HCT116 (cell line): ENCODE results near the gene FRMPD4. TPM values are rescaled to one million over a fixed set of nuclear protein-coding genes. Genes with fewer than 3 reads are reported as not detected.

Source experiments
- ATAC-seq: fragments of 200-7000 bp; cut with Tn5 transposase; 2 replicates; pipeline ENCODE4 v1.9.1; 2020; ENCODE audit warnings: mild to moderate bottlenecking, moderate library complexity
- BruUV-seq: library from RNA; stranded (reverse); fragments of 400-500 nt; replicated peaks from 2 replicates; lab custom pipeline; 2021; lab: Mats Ljungman, UMichigan
- CTCF ChIA-PET: fragments of 300-600 bp; sonication (Branson Sonifier 250); formaldehyde crosslinking; loops from one replicate; lab custom pipeline; 2021; ENCODE audit warnings: antibody characterized with exemption; lab: Charles Lee
- POLR2A ChIA-PET: fragments of 300-600, 350-600 bp; sonication (Branson Sonifier 250); formaldehyde crosslinking; loops from one replicate; lab custom pipeline; 2021; ENCODE audit warnings: antibody characterized with exemption; lab: Charles Lee
- RAD21 ChIA-PET, 2 experiments: fragments of 300-600 bp; sonication (Branson Sonifier 250); formaldehyde crosslinking; loops; one replicate each; lab custom pipeline; 2023; ENCODE audit warnings: low total read pairs in 2 of 2; ENCODE audit not compliant: uncharacterized antibody in 2 of 2, unreplicated experiment in 2 of 2, low non-redundant PET in 1 of 2; lab: Charles Lee
- DNase-seq: peaks from one replicate; pipeline ENCODE4 v3.0.0-alpha.2; 2010; ENCODE audit warnings: low read depth, low spot score
- H2AFZ ChIP-seq: fragments of 200-600 bp; shearing (Covaris generic), sonication (generic); 2 replicates; pipeline ENCODE4 v1.6.1; 2017; ENCODE audit warnings: low read depth, mixed run types, mixed read lengths, antibody characterized with exemption, low read length; ENCODE audit not compliant: poor library complexity, severe bottlenecking
- H3K27ac ChIP-seq: 2 replicates; pipeline ENCODE4 v1.5.1; 2012; ENCODE audit warnings: low read depth, low read length
- H3K27me3 ChIP-seq: fragments of 200-600 bp; sonication (generic); 2 replicates; pipeline ENCODE4 v1.6.1; 2016; ENCODE audit warnings: mixed run types, low read length, mixed read lengths; ENCODE audit not compliant: insufficient read depth
- H3K36me3 ChIP-seq, 2 experiments: fragments of 200-500 bp in 1 of 2; fragments of 200-600 bp in 1 of 2; sonication (Bioruptor generic) in 1 of 2; sonication (generic) in 1 of 2; 2 replicates each; pipeline versions ENCODE4 v1.5.1 to v1.6.1; 2014 to 2016; ENCODE audit warnings: low read length in 2 of 2, inconsistent platforms in 1 of 2, mixed read lengths in 1 of 2, mixed run types in 1 of 2; ENCODE audit not compliant: insufficient read depth in 2 of 2, control insufficient read depth in 1 of 2
- H3K4me1 ChIP-seq, 2 experiments: fragments of 200-600 bp in 1 of 2; sonication (generic) in 1 of 2; 2 replicates each; pipeline versions ENCODE4 v1.5.1 to v1.6.1; 2012 to 2017; ENCODE audit warnings: low read length in 2 of 2, inconsistent platforms in 1 of 2, mild to moderate bottlenecking in 1 of 2, mixed read lengths in 1 of 2, mixed run types in 1 of 2, moderate library complexity in 1 of 2; ENCODE audit not compliant: insufficient read depth in 2 of 2, control insufficient read depth in 1 of 2
- H3K4me2 ChIP-seq: fragments of 200-600 bp; sonication (generic); 2 replicates; pipeline ENCODE4 v1.6.1; 2017; ENCODE audit warnings: mixed run types, low read length, mixed read lengths
- H3K4me3 ChIP-seq, 2 experiments: fragments of 200-600 bp in 1 of 2; sonication (generic) in 1 of 2; replicated peaks in 1 of 2; 2 replicates each; pipeline ENCODE4 v1.5.1; 2011 to 2016; ENCODE audit warnings: low read length in 2 of 2, control low read depth in 1 of 2, low read depth in 1 of 2, mild to moderate bottlenecking in 1 of 2, mixed read lengths in 1 of 2, mixed run types in 1 of 2
- H3K79me2 ChIP-seq: fragments of 200-600 bp; sonication (generic); 2 replicates; pipeline ENCODE4 v1.6.1; 2017; ENCODE audit warnings: mild to moderate bottlenecking, mixed run types, low read length, moderate library complexity, mixed read lengths; ENCODE audit not compliant: insufficient read depth
- H3K9ac ChIP-seq: fragments of 200-600 bp; sonication (generic); 2 replicates; pipeline ENCODE4 v1.6.1; 2016; ENCODE audit warnings: low read length, mixed read lengths
- H3K9me2 ChIP-seq: fragments of 200-600 bp; sonication (generic), shearing (Covaris generic); 2 replicates; pipeline ENCODE4 v1.6.1; 2017; ENCODE audit warnings: mixed run types, mild to moderate bottlenecking, moderate library complexity; ENCODE audit not compliant: insufficient read depth
- H3K9me3 ChIP-seq, 2 experiments: fragments of 200-500 bp in 1 of 2; fragments of 200-600 bp in 1 of 2; sonication (Bioruptor generic) in 1 of 2; sonication (generic) in 1 of 2; 2 replicates each; pipeline ENCODE4 v1.6.1; 2014 to 2017; ENCODE audit warnings: low read length in 2 of 2, mixed read lengths in 2 of 2, inconsistent platforms in 1 of 2, low read depth in 1 of 2, mild to moderate bottlenecking in 1 of 2, mixed run types in 1 of 2, moderate library complexity in 1 of 2; ENCODE audit not compliant: control insufficient read depth in 1 of 2, insufficient read depth in 1 of 2
- H4K20me1 ChIP-seq: fragments of 200-600 bp; sonication (generic), shearing (Covaris generic); 2 replicates; pipeline ENCODE4 v1.6.1; 2017; ENCODE audit warnings: mixed run types, mild to moderate bottlenecking, moderate library complexity; ENCODE audit not compliant: insufficient read depth
- CBX3 ChIP-seq: IDR thresholded peaks from 2 replicates; pipeline ENCODE4 v1.6.1; 2012; ENCODE audit warnings: low read depth
- EGR1 ChIP-seq: IDR thresholded peaks from 2 replicates; pipeline ENCODE4 v1.6.1; 2012; ENCODE audit warnings: low read depth
- ELF1 ChIP-seq: IDR thresholded peaks from 2 replicates; pipeline ENCODE4 v1.6.1; 2012; ENCODE audit warnings: low read depth, borderline replicate concordance
- EZH2phosphoT487 ChIP-seq: fragments of 200-600 bp; IDR thresholded peaks from 2 replicates; pipeline ENCODE4 v1.6.1; 2018; ENCODE audit warnings: antibody characterized with exemption, borderline replicate concordance
- FOSL1 ChIP-seq: IDR thresholded peaks from 2 replicates; pipeline ENCODE4 v1.6.1; 2012; ENCODE audit warnings: low read depth
- JUND ChIP-seq: IDR thresholded peaks from 2 replicates; pipeline ENCODE4 v1.6.1; 2012
- POLR2A ChIP-seq: IDR thresholded peaks from 2 replicates; pipeline ENCODE4 v1.7.0; 2011; ENCODE audit warnings: borderline replicate concordance; ENCODE audit not compliant: insufficient read depth, insufficient read length; ENCODE audit errors: extremely low read depth
- POLR2AphosphoS5 ChIP-seq: IDR thresholded peaks from 2 replicates; pipeline ENCODE4 v1.6.1; 2011; ENCODE audit warnings: mild to moderate bottlenecking, low read depth, low read length, moderate library complexity
- RAD21 ChIP-seq: IDR thresholded peaks from 2 replicates; pipeline ENCODE4 v1.6.1; 2012; ENCODE audit warnings: low read depth, mild to moderate bottlenecking
- SIN3A ChIP-seq: IDR thresholded peaks from 2 replicates; pipeline ENCODE4 v1.6.1; 2012; ENCODE audit warnings: low read depth
- SRF ChIP-seq: IDR thresholded peaks from 2 replicates; pipeline ENCODE4 v1.6.1; 2012; ENCODE audit warnings: low read depth
- TCF7L2 ChIP-seq: IDR thresholded peaks from 2 replicates; pipeline ENCODE4 v1.7.0; 2011; ENCODE audit warnings: borderline replicate concordance, inconsistent platforms; ENCODE audit not compliant: insufficient read depth, insufficient read length; ENCODE audit errors: extremely low read depth
- YY1 ChIP-seq: IDR thresholded peaks from 2 replicates; pipeline ENCODE4 v1.6.1; 2011; ENCODE audit warnings: low read length, low read depth, moderate library complexity, mild to moderate bottlenecking; ENCODE audit not compliant: insufficient replicate concordance; ENCODE audit errors: extremely low read depth
- ZNF274 ChIP-seq: fragments of 200-500 bp; sonication (Bioruptor generic); IDR thresholded peaks from 2 replicates; pipeline ENCODE4 v1.6.1; 2014; ENCODE audit warnings: mild to moderate bottlenecking, low read depth, low read length, inconsistent platforms
- intact Hi-C: fragments of 100-400 bp; cut with micrococcal nuclease; formaldehyde crosslinking; loops from 2 replicates; pipeline ENCODE4 v1.10.0; 2022
- total RNA-seq: library from RNA; stranded (reverse); gene quantifications from one replicate; pipeline ENCODE4 v1.2.1, GENCODE V29; 2021; ENCODE audit not compliant: unreplicated experiment
- TF ChIP-seq, protein P1 (sequence below), 3 experiments: fragments of 200-600 bp in 1 of 3; sonication (generic) in 1 of 3; IDR thresholded peaks in 2 of 3; conservative IDR thresholded peaks in 1 of 3; 2 replicates each; pipeline ENCODE4 v1.5.1; 2012 to 2017; ENCODE audit warnings: low read depth in 2 of 3, low read length in 2 of 3, antibody characterized with exemption in 1 of 3, borderline replicate concordance in 1 of 3, control low read depth in 1 of 3, mild to moderate bottlenecking in 1 of 3, mixed read lengths in 1 of 3, mixed run types in 1 of 3, moderate library complexity in 1 of 3; ENCODE audit not compliant: insufficient read depth in 1 of 3
- TF ChIP-seq, protein P2 (sequence below): IDR thresholded peaks from 2 replicates; pipeline ENCODE4 v1.6.1; 2012; ENCODE audit warnings: low read depth

FRMPD4 gene
- total RNA-seq, 1 experiment from 2014 or later, result not detected

DNA sequence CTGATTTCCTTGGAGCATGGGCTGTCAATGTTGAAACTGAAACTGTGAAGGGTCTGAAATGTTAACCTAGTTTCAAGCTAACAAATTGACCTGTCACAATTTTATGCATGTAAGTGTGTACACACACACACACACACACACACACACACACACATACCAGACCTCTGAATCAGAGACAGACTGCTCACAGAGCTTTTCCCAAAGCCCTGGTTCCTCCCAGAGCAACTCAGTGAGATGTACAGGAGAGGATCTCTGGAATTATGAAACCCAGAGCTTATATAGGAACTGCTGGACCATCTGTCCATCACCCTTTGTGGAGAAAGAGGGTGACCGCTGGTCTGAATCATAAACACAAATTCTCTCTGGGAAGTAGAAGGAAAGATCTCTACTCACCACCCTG, 424.8 kb downstream of the FRMPD4 start:
- no peak overlapping the region for H3K4me3 ChIP-seq
- H3K36me3 ChIP-seq, result no peaks in the 10 kb centered on the region
- DNase-seq (no peak), ATAC-seq (no peak)
- no peak overlapping the region for H2AFZ ChIP-seq
- no peak overlapping the region for H3K9ac ChIP-seq
- no peaks in the 10 kb centered on the region for H3K79me2 ChIP-seq
- no peaks in the 10 kb centered on the region for H3K9me3 ChIP-seq
- H3K9me2 ChIP-seq, result no peaks in the 10 kb centered on the region
- no peaks in the 10 kb centered on the region for H3K4me1 ChIP-seq
- CTCF ChIA-PET, result no interaction called here
- intact Hi-C loops, result no loop called here
- no peak overlapping the region for H3K27ac ChIP-seq
- no peak overlapping the region for H3K4me2 ChIP-seq
- H4K20me1 ChIP-seq, result no peaks in the 10 kb centered on the region
- TF ChIP-seq POLR2AphosphoS5 (no peak), RAD21 (no peak), ELF1 (no peak)
- no peaks in the 10 kb centered on the region for H3K27me3 ChIP-seq
- RAD21 ChIA-PET, result no interaction called here
- POLR2A ChIA-PET, result no interaction called here
- no TSS peak for BruUV-seq

DNA sequence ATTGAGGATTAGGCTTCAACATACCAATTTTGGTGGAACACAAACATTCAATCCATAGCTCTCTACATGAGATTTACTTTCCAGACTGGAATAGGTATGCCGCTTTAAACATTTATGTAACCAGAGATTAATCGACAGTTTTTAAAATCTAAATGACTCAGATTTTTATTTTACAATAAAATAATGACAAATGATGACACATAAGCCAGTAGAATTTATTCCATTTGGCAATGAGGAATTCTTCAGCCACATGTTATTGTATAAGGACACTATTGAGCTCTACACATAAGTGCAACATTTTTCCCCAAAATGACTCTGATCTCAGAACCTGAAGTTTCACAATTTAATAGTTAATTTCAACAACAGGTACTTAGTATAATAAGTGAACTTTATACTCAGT, 425.9 kb downstream of the FRMPD4 start:
- intact Hi-C loops, result no loop called here
- TF ChIP-seq TCF7L2 (no peak), JUND (no peak), FOSL1 (no peak), SIN3A (no peak), SRF (no peak), ELF1 (no peak), CBX3 (no peak), EZH2phosphoT487 (no peak), ZNF274 (no peak), POLR2A (no peak), YY1 (no peak), RAD21 (no peak), EGR1 (no peak)
- TF ChIP-seq, protein P1, sequence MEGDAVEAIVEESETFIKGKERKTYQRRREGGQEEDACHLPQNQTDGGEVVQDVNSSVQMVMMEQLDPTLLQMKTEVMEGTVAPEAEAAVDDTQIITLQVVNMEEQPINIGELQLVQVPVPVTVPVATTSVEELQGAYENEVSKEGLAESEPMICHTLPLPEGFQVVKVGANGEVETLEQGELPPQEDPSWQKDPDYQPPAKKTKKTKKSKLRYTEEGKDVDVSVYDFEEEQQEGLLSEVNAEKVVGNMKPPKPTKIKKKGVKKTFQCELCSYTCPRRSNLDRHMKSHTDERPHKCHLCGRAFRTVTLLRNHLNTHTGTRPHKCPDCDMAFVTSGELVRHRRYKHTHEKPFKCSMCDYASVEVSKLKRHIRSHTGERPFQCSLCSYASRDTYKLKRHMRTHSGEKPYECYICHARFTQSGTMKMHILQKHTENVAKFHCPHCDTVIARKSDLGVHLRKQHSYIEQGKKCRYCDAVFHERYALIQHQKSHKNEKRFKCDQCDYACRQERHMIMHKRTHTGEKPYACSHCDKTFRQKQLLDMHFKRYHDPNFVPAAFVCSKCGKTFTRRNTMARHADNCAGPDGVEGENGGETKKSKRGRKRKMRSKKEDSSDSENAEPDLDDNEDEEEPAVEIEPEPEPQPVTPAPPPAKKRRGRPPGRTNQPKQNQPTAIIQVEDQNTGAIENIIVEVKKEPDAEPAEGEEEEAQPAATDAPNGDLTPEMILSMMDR (IDR thresholded peaks at IDR 0.05 in 2 of 3, conservative IDR thresholded peaks at IDR 0.05 in 1 of 3; ENCODE audit: borderline replicate concordance in 1 of 3, insufficient read depth in 1 of 3, low read depth in 2 of 3, low read length in 2 of 3), result no peak
- TF ChIP-seq, protein P2, sequence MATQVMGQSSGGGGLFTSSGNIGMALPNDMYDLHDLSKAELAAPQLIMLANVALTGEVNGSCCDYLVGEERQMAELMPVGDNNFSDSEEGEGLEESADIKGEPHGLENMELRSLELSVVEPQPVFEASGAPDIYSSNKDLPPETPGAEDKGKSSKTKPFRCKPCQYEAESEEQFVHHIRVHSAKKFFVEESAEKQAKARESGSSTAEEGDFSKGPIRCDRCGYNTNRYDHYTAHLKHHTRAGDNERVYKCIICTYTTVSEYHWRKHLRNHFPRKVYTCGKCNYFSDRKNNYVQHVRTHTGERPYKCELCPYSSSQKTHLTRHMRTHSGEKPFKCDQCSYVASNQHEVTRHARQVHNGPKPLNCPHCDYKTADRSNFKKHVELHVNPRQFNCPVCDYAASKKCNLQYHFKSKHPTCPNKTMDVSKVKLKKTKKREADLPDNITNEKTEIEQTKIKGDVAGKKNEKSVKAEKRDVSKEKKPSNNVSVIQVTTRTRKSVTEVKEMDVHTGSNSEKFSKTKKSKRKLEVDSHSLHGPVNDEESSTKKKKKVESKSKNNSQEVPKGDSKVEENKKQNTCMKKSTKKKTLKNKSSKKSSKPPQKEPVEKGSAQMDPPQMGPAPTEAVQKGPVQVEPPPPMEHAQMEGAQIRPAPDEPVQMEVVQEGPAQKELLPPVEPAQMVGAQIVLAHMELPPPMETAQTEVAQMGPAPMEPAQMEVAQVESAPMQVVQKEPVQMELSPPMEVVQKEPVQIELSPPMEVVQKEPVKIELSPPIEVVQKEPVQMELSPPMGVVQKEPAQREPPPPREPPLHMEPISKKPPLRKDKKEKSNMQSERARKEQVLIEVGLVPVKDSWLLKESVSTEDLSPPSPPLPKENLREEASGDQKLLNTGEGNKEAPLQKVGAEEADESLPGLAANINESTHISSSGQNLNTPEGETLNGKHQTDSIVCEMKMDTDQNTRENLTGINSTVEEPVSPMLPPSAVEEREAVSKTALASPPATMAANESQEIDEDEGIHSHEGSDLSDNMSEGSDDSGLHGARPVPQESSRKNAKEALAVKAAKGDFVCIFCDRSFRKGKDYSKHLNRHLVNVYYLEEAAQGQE, result no peak
- Histone ChIP-seq H3K36me3 (no peaks in the 10 kb centered on the region), H3K27ac (no peak overlapping the region), H3K4me2 (no peak overlapping the region), H3K9me3 (no peaks in the 10 kb centered on the region), H2AFZ (no peak overlapping the region), H3K27me3 (no peaks in the 10 kb centered on the region), H3K4me3 (no peak overlapping the region), H3K79me2 (no peaks in the 10 kb centered on the region), H4K20me1 (no peaks in the 10 kb centered on the region), H3K4me1 (no peaks in the 10 kb centered on the region), H3K9me2 (no peaks in the 10 kb centered on the region), H3K9ac (no peak overlapping the region)
- RAD21 ChIA-PET, result no interaction called here
- POLR2A ChIA-PET, result no interaction called here
- CTCF ChIA-PET, result no interaction called here
- ATAC-seq, result no peak
- BruUV-seq, result no TSS peak
- DNase-seq, result no peak
